GM12878 (cell line): Measurements from ENCODE around the gene WDR17. TPM values are rescaled to one million over a fixed set of nuclear protein-coding genes. Genes with fewer than 3 reads are reported as not detected.

Experiments
- ATF2 ChIP-seq: IDR thresholded peaks from 2 replicates; pipeline ENCODE4 v1.6.1; 2012; ENCODE audit warnings: low read length, inconsistent platforms
- BMI1 ChIP-seq: fragments of 450-650 bp; IDR thresholded peaks from 2 replicates; pipeline ENCODE4 v1.6.1; 2016; ENCODE audit warnings: mild to moderate bottlenecking, moderate library complexity, borderline replicate concordance
- CHD2 ChIP-seq: IDR thresholded peaks from 2 replicates; pipeline ENCODE4 v1.6.1; 2011; ENCODE audit warnings: low read depth, low read length, improper control_type of control experiment, borderline replicate concordance
- E4F1 ChIP-seq: fragments of 450-650 bp; IDR thresholded peaks from 2 replicates; pipeline ENCODE4 v1.6.1; 2018; ENCODE audit warnings: borderline replicate concordance, mild to moderate bottlenecking; ENCODE audit not compliant: partially characterized antibody
- GATAD2B ChIP-seq: fragments of 450-650 bp; conservative IDR thresholded peaks from 2 replicates; pipeline ENCODE4 v1.6.1; 2017; ENCODE audit warnings: low read depth, mild to moderate bottlenecking, moderate library complexity
- NFIC ChIP-seq: IDR thresholded peaks from 2 replicates; pipeline ENCODE4 v1.6.1; 2012; ENCODE audit warnings: low read depth, mild to moderate bottlenecking, inconsistent platforms, low read length, moderate library complexity
- NFXL1 ChIP-seq: fragments of 450-650 bp; IDR thresholded peaks from 2 replicates; pipeline ENCODE4 v1.6.1; 2017; ENCODE audit warnings: antibody characterized with exemption, mild to moderate bottlenecking, borderline replicate concordance
- NKRF ChIP-seq: fragments of 450-650 bp; conservative IDR thresholded peaks from 2 replicates; pipeline ENCODE4 v1.6.1; 2017; ENCODE audit warnings: mild to moderate bottlenecking, moderate library complexity
- PBX3 ChIP-seq: IDR thresholded peaks from 2 replicates; pipeline ENCODE4 v1.6.1; 2011; ENCODE audit warnings: mild to moderate bottlenecking, low read depth, low read length, moderate library complexity; ENCODE audit not compliant: insufficient replicate concordance
- PRDM15 ChIP-seq: fragments of 450-650 bp; formaldehyde crosslinking; IDR thresholded peaks from 2 replicates; pipeline ENCODE4 v1.4.0; 2020; ENCODE audit warnings: mild to moderate bottlenecking, moderate library complexity
- RAD51 ChIP-seq: fragments of 450-650 bp; IDR thresholded peaks from 2 replicates; pipeline ENCODE4 v1.6.1; 2016; ENCODE audit warnings: moderate library complexity, mild to moderate bottlenecking, inconsistent platforms
- RELB ChIP-seq: fragments of 450-650 bp; IDR thresholded peaks from 2 replicates; pipeline ENCODE4 v1.6.1; 2017; ENCODE audit warnings: low read depth, mild to moderate bottlenecking, moderate library complexity
- SIX5 ChIP-seq: IDR thresholded peaks from 2 replicates; pipeline ENCODE4 v1.6.1; 2011; ENCODE audit warnings: mild to moderate bottlenecking, low read depth, low read length, moderate library complexity; ENCODE audit not compliant: severe bottlenecking
- SP1 ChIP-seq: IDR thresholded peaks from one replicate; pipeline ENCODE4 v1.6.1; 2011; ENCODE audit warnings: low read depth, low read length
- polyA plus RNA-seq, 11 experiments: library from polyadenylated mRNA; depleted of rRNA in 4 of 11; unstranded in 6 of 11; stranded (reverse) in 5 of 11; fragments of >200 nt; fragmentation: Nextera tagmentation in 4 of 11; fragmentation: Illumina TruSeq in 1 of 11; extraction: Ambion mirVana in 4 of 11; extraction: Trizol in 1 of 11; gene quantifications; 1 replicate in 1 of 11; 2 replicates in 10 of 11; pipeline versions ENCODE4 v1.2.1 to v1.2.3, GENCODE V29; 2011 to 2016; ENCODE audit warnings: inconsistent platforms in 2 of 11, missing spikeins in 2 of 11, low read depth in 1 of 11
- total RNA-seq, 4 experiments: library from RNA; depleted of rRNA in 3 of 4; stranded (reverse); fragments of >200 nt in 3 of 4; fragmentation: Illumina TruSeq in 1 of 4; extraction: Trizol in 1 of 4; gene quantifications; 2 replicates each; pipeline versions ENCODE4 v1.2.1 to v1.2.3, GENCODE V29; 2013 to 2021

Gene WDR17
- total and polyA plus RNA-seq, 10 of the 15 experiments (the other 5 are each of a cell fraction or from before 2014, with no cell fraction given): 0.43 to 3.8 (median 2.8) TPM

GRCh38 chr4:176020481-176021085 lies 45.1 kb upstream of the WDR17 start (continued):
- TF ChIP-seq PRDM15 (CRISPR knock-in tag): no peak
- TF ChIP-seq GATAD2B: no peak
- no peak for TF ChIP-seq PBX3
- no peak for TF ChIP-seq NKRF
- no peak for TF ChIP-seq E4F1
- TF ChIP-seq NFXL1: no peak
- no peak for TF ChIP-seq CHD2
- no peak for TF ChIP-seq ATF2
- no peak for TF ChIP-seq NFIC
- TF ChIP-seq RELB: no peak
- TF ChIP-seq RAD51: no peak
- no peak for TF ChIP-seq BMI1
- TF ChIP-seq SIX5: no peak
- TF ChIP-seq SP1: no peak
